GM18526 (cell line): ENCODE results near the gene RGS6.

Experiments
- POLR2A ChIP-seq: IDR thresholded peaks from 3 replicates; pipeline ENCODE4 v1.6.1; 2011; ENCODE audit not compliant: insufficient read length; ENCODE audit errors: extremely low read depth

RGS6 gene

GRCh38 chr14:72196237-72197015 is 264.2 kb downstream of the RGS6 start:
- no peak for TF ChIP-seq POLR2A

DNA sequence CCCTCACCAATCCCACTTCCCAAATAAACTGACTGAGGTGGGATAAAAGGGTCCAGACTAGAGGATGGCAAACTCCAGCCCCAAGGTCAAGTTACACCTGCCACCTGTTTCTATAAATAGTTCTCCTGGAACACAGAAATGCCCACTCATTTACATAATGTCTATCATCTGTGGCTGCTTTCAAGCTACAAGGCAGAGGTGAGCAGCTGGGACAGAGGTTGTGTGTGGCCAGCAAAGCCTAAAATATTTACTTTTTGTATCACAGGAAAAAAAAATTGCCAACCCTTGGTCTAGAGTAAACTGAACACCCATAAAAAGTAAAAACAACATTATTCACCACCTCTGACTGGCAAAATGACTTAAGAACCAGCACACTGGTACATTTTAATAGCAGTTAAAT is 269.4 kb downstream of the RGS6 start:
- TF ChIP-seq POLR2A = no peak

DNA sequence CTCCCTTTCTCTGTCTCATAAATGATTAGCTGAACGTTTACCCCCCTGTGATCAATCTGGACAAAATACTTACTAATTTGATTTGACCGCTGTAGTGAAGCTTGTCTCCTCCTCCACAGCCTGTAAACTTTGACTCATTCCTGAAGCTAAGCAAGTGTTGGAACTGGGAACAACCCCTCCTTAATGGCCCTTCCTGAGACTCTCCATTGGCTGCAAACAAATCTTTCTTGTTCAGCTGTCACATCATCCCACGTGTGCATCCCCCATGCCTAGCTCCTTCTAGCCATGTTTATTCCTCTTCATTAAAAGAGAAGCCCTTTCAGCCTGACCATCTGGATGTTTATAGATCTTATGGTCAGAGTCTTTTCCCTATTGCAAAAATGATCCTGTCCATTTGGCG is 281.2 kb downstream of the RGS6 start:
- no peak for TF ChIP-seq POLR2A

GRCh38 chr14:72215080-72215479 is 282.9 kb downstream of the RGS6 start:
- TF ChIP-seq POLR2A = no peak

DNA sequence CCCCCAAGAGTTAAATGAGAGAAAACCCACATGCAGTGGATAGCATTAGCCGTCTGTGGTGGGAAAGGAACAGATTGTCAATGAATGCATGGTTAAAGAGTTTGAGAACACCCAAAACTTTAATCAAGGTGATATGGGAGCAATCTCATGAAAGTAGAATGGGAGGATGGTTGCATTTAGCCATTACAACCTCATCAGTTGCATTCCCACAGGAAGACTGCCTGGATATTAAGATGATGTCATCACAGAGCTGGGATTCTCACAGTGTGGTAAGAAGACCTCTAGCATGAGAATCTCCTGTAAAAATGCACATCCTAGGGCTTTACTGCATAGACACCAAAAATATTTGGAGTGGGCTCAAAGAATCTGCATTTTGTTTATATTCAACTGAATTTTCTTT is 284.9 kb downstream of the RGS6 start:
- no peak for TF ChIP-seq POLR2A

- TF ChIP-seq POLR2A = no peak
Measured at GRCh38 chr14:72222046-72222445, 289.8 kb downstream of the RGS6 start.

- TF ChIP-seq POLR2A = no peak
Measured at GRCh38 chr14:72236629-72237028, 304.4 kb downstream of the RGS6 start.

DNA sequence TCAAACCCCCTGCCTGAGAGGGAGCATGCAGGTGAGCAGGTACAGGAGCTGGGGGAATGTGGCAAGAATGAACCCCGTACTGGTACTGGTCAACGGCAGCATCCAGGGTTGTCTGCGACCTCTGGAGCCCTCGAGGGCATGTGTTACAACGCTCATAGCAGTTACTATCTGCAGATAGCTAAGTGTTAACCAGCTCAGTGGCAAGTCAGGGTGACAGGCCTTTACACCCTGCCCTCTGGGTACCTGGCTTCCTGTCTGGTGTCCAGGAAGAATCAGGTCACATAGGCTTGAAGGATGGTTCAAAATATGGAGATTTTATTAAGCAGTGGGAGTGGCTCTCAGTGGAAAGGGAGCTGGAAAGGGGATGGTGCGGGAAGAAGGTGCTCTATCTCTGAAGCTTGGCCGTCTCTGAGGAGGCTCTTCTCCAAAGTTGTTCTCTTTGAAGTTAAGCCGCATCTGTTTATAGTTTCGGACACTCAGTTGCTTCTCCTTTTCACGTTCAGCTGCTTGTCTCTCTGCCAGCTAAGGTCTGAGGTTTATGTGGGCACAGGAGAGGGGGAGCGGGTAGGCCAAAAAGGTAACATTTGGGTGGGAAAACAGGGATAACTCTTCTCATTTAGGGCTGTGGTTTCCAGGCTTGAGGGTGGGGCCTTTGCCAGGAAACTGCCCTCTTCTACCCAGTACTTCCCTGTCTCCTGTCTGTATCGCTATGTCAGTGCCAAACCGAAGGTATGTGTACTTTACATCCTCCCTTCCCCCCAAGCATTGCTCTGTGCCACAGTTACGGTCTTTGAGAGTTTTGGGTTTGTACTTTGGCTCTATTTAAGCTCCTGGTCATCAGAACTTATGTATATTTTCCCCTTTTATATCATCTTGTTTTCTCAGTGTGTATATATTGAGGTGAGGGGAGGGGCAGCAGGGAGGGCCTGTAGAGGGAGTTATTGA is 305.8 kb downstream of the RGS6 start:
- no peak for TF ChIP-seq POLR2A

GRCh38 chr14:72243309-72244293 is 311.4 kb downstream of the RGS6 start:
- TF ChIP-seq POLR2A = no peak

DNA sequence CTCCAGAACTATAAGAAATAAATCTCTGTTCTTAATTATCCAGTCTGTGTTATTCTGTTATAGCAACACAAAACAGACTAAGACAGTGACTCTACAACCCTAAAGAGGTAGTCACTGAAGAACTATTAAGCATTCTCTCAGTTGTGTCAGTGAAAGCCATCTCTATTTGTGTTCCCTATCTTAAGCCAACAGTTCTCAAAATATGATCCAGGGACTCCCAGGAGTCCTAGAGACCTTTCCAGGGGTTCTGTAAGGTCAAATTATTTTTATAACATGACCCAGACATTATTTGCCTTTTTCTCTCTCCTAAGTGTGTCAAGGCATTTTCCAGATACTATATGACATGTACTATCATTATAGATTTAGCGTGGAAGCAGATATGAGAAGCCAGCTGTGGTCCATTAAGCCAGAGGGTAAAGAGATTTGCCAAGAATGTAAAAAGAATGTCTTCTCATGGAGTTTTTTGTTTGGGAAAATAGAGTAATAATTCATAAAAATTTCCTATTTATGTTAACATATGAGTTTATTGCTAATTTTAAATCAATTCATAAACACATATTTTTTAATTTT is 315.8 kb downstream of the RGS6 start:
- no peak for TF ChIP-seq POLR2A

GRCh38 chr14:72253503-72253902 is 321.3 kb downstream of the RGS6 start:
- no peak for TF ChIP-seq POLR2A

GRCh38 chr14:72254202-72254936 is 322.1 kb downstream of the RGS6 start:
- no peak for TF ChIP-seq POLR2A

DNA sequence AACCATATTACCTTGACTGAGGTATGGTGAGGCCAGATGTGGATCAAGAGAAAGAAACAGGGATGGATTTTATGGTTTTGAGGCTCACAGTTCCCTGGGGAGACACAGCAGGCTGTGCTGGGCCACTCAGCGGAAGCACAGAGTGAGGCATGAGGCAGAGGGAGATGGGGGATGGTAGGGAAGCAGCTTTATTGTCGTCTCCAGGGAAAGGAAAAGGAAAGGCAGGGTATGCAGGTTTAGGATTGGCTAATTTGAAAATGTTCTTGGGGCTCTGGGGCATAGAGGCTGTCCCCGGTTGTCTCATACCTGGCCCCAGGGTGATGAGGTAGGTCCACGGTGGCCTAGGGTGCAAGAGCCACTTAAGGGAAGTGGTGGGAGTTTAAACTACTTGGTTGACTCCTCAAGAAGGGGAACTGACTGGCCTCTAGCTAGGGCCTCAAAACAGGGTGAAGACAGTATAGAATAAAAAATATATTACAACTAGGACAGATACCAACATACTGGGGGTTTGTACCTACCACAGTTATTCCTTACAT is 322.8 kb downstream of the RGS6 start:
- no peak for TF ChIP-seq POLR2A

- no peak for TF ChIP-seq POLR2A
Measured at GRCh38 chr14:72256055-72256454, 323.8 kb downstream of the RGS6 start.
